ENCODE results near the gene HCFC1.

HCFC1 gene

GRCh38 chrX:153931151-153931550 is 40.5 kb downstream of the HCFC1 start:
- H3K4me3 ChIP-seq (ENCODE audit: low read depth in 1 of 2, low read length in 1 of 2): no peak overlapping the region

GRCh38 chrX:153930011-153930910 is 41.4 kb downstream of the HCFC1 start:
- no peaks in the 10 kb centered on the region for H3K9me3 ChIP-seq
- no peak overlapping the region for H3K4me3 ChIP-seq (ENCODE audit: low read depth in 1 of 2, low read length in 1 of 2)
- TF ChIP-seq, protein P1, sequence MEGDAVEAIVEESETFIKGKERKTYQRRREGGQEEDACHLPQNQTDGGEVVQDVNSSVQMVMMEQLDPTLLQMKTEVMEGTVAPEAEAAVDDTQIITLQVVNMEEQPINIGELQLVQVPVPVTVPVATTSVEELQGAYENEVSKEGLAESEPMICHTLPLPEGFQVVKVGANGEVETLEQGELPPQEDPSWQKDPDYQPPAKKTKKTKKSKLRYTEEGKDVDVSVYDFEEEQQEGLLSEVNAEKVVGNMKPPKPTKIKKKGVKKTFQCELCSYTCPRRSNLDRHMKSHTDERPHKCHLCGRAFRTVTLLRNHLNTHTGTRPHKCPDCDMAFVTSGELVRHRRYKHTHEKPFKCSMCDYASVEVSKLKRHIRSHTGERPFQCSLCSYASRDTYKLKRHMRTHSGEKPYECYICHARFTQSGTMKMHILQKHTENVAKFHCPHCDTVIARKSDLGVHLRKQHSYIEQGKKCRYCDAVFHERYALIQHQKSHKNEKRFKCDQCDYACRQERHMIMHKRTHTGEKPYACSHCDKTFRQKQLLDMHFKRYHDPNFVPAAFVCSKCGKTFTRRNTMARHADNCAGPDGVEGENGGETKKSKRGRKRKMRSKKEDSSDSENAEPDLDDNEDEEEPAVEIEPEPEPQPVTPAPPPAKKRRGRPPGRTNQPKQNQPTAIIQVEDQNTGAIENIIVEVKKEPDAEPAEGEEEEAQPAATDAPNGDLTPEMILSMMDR (IDR thresholded peaks at IDR 0.05): no peak
- peaks cover 18% of the 10 kb centered on the region for H3K36me3 ChIP-seq
- H3K27ac ChIP-seq: peak overlapping the region; percentile 100
- H3K4me1 ChIP-seq (ENCODE audit: control insufficient read depth in 1 of 2, insufficient read depth in 1 of 2, low read depth in 1 of 2, low read length in 1 of 2): peaks cover 24 to 51% of the 10 kb centered on the region in 2 experiments
- H3K27me3 ChIP-seq: no peaks in the 10 kb centered on the region

More at GRCh38 chrX:153931151-153931550, 40.5 kb downstream of the HCFC1 start:
- no peak overlapping the region for H3K27ac ChIP-seq
- no peaks in the 10 kb centered on the region for H3K27me3 ChIP-seq
- peaks cover 24 to 48% of the 10 kb centered on the region in 2 experiments for H3K4me1 ChIP-seq (ENCODE audit: control insufficient read depth in 1 of 2, insufficient read depth in 1 of 2, low read depth in 1 of 2, low read length in 1 of 2)
- H3K36me3 ChIP-seq: peaks cover 18% of the 10 kb centered on the region
- H3K9me3 ChIP-seq: no peaks in the 10 kb centered on the region
- TF ChIP-seq, protein P1 (IDR thresholded peaks at IDR 0.05): no peak

GRCh38 chrX:153929576-153929975 is 42.0 kb downstream of the HCFC1 start:
- Histone ChIP-seq H3K4me1 (ENCODE audit: control insufficient read depth in 1 of 2, insufficient read depth in 1 of 2, low read depth in 1 of 2, low read length in 1 of 2) (peaks cover 24 to 57% of the 10 kb centered on the region in 2 experiments), H3K27me3 (no peaks in the 10 kb centered on the region), H3K27ac (peak overlapping the region; percentile 100), H3K4me3 (ENCODE audit: low read depth in 1 of 2, low read length in 1 of 2) (no peak overlapping the region), H3K9me3 (no peaks in the 10 kb centered on the region), H3K36me3 (peaks cover 18% of the 10 kb centered on the region)
- TF ChIP-seq, protein P1 (IDR thresholded peaks at IDR 0.05): no peak

- Histone ChIP-seq H3K4me3 (ENCODE audit: low read depth in 1 of 2, low read length in 1 of 2) (peak overlapping the region; percentile 48 to 98), H3K4me1 (ENCODE audit: control insufficient read depth in 1 of 2, insufficient read depth in 1 of 2, low read depth in 1 of 2, low read length in 1 of 2) (peaks cover 22 to 57% of the 10 kb centered on the region in 2 experiments), H3K36me3 (peaks cover 18% of the 10 kb centered on the region), H3K27ac (peak overlapping the region; percentile 100), H3K9me3 (no peaks in the 10 kb centered on the region), H3K27me3 (no peaks in the 10 kb centered on the region)
- TF ChIP-seq, protein P1 (IDR thresholded peaks at IDR 0.05): no peak
Observed at GRCh38 chrX:153928846-153929245, 42.8 kb downstream of the HCFC1 start.

DNA sequence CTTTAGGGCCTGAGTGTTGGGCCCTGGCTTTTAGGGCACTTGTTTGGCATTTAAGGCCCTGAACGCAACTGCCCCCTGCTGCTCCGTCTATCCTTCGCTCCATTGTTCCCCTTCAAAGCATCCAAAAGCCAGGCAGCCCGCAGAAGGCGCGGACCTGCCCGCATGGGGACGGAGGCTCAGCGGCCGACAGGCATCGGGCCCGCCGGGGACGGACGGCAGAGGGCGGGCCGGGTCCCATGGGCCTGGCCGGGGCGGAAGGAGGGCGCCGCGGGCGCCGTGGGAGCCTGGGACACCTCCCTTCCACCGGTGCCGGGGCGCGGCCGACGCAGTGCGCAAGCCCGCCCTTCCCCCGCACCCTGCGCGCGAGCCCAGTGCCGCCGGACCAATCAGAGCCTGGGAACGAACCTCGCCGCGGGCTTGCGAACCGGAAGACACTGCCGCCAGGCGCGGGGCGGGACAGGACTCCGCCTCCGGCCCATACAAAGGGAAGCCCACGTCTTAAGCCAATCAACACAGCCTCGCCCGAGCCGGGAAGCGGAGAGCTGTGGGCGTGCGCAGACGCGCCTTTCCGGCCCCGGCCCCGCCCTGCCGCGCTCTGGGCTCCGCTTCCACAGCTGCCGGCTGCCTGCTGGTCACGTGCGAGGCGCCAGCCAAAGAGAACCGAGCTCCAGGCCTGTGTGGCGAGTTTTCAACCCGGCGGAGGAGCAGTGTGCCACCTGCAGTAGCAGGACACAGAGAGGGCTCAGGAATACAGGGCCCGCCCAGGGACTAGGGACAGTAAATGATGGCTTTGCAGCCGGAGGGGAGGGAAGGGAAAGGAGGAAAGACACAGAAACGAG is 43.5 kb downstream of the HCFC1 start:
- no peaks in the 10 kb centered on the region for H3K27me3 ChIP-seq
- no peaks in the 10 kb centered on the region for H3K9me3 ChIP-seq
- H3K36me3 ChIP-seq: peaks cover 18% of the 10 kb centered on the region
- H3K4me3 ChIP-seq (ENCODE audit: low read depth in 1 of 2, low read length in 1 of 2): peak overlapping the region; percentile 69 to 98
- H3K4me1 ChIP-seq (ENCODE audit: control insufficient read depth in 1 of 2, insufficient read depth in 1 of 2, low read depth in 1 of 2, low read length in 1 of 2): peaks cover 24 to 62% of the 10 kb centered on the region in 2 experiments
- peak overlapping the region; percentile 100 for H3K27ac ChIP-seq
- TF ChIP-seq, protein P1 (IDR thresholded peaks at IDR 0.05): peak; percentile 33
